Fibroblast of lung (primary cell): ENCODE measurements around the gene GCC1. TPM values are rescaled to one million over a fixed set of nuclear protein-coding genes. Genes with fewer than 3 reads are reported as not detected.

Experiments
- DNase-seq, 2 donors: peaks; one replicate each; pipeline versions ENCODE4 v3.0.0 to v3.0.0-alpha.2; 2010; ENCODE audit warnings: low read depth in 2 of 2
- H2AFZ ChIP-seq: 2 replicates; pipeline ENCODE4 v1.5.1; 2012; ENCODE audit warnings: low read length, control low read depth, inconsistent platforms
- H3K27ac ChIP-seq: 2 replicates; pipeline ENCODE4 v1.5.1; 2011; ENCODE audit warnings: low read length, control low read depth; ENCODE audit not compliant: insufficient read depth
- H3K27me3 ChIP-seq: 2 replicates; pipeline ENCODE4 v1.5.1; 2011; ENCODE audit warnings: mild to moderate bottlenecking, low read length; ENCODE audit not compliant: control insufficient read depth, insufficient read depth
- H3K36me3 ChIP-seq: 2 replicates; pipeline ENCODE4 v1.5.1; 2011; ENCODE audit warnings: low read length; ENCODE audit not compliant: control insufficient read depth, insufficient read depth
- H3K4me1 ChIP-seq: 2 replicates; pipeline ENCODE4 v1.5.1; 2011; ENCODE audit warnings: low read length; ENCODE audit not compliant: control insufficient read depth, insufficient read depth; ENCODE audit errors: extremely low read depth
- H3K4me2 ChIP-seq: 2 replicates; pipeline ENCODE4 v1.5.1; 2011; ENCODE audit warnings: low read length, control low read depth; ENCODE audit not compliant: insufficient read depth; ENCODE audit errors: extremely low read depth
- H3K4me3 ChIP-seq, 4 experiments: fragments of 200-600 bp in 1 of 4; sonication (generic) in 1 of 4; replicated peaks in 1 of 4; 2 replicates each; pipeline ENCODE4 v1.5.1; 2011 to 2016; ENCODE audit warnings: low read length in 4 of 4, low read depth in 3 of 4, mild to moderate bottlenecking in 3 of 4, control low read depth in 2 of 4, inconsistent platforms in 1 of 4, mixed read lengths in 1 of 4; ENCODE audit not compliant: insufficient read depth in 1 of 4; ENCODE audit errors: control extremely low read depth in 1 of 4
- H3K79me2 ChIP-seq: 2 replicates; pipeline ENCODE4 v1.5.1; 2012; ENCODE audit warnings: mild to moderate bottlenecking, low read length, inconsistent platforms; ENCODE audit not compliant: control insufficient read depth, insufficient read depth
- H3K9ac ChIP-seq: 2 replicates; pipeline ENCODE4 v1.5.1; 2011; ENCODE audit warnings: mild to moderate bottlenecking, low read length, control low read depth; ENCODE audit not compliant: insufficient read depth
- H3K9me3 ChIP-seq: 2 replicates; pipeline ENCODE4 v1.5.1; 2012; ENCODE audit warnings: low read depth, low read length; ENCODE audit not compliant: control insufficient read depth, insufficient read depth
- H4K20me1 ChIP-seq: 2 replicates; pipeline ENCODE4 v1.5.1; 2011; ENCODE audit warnings: low read length; ENCODE audit not compliant: control insufficient read depth, insufficient read depth; ENCODE audit errors: extremely low read depth
- EZH2 ChIP-seq: IDR thresholded peaks from 2 replicates; pipeline ENCODE4 v1.5.1; 2012; ENCODE audit warnings: low read length, control low read depth, mild to moderate bottlenecking; ENCODE audit errors: missing control alignments
- polyA plus RNA-seq, 2 donors: library from polyadenylated mRNA; depleted of rRNA in 1 of 2; stranded (reverse) in 1 of 2; unstranded in 1 of 2; fragments of >200 nt; gene quantifications; 2 replicates each; pipeline ENCODE4 v1.2.1, GENCODE V29; 2011 to 2012; ENCODE audit warnings: missing spikeins in 1 of 2
- total RNA-seq: library from RNA; depleted of rRNA; stranded (reverse); fragments of >200 nt; gene quantifications from 2 replicates; pipeline ENCODE4 v1.2.1, GENCODE V29; 2014
- TF ChIP-seq, protein P1 (sequence below), 2 donors: IDR thresholded peaks in 1 of 2; conservative IDR thresholded peaks in 1 of 2; 1 replicate in 1 of 2; 2 replicates in 1 of 2; pipeline ENCODE4 v1.5.1; 2011 to 2012; ENCODE audit warnings: low read length in 2 of 2, control low read depth in 1 of 2, inconsistent platforms in 1 of 2, low read depth in 1 of 2, mild to moderate bottlenecking in 1 of 2

The GCC1 gene
- total and polyA plus RNA-seq, 2 donors (not counting 1 experiment from before 2014, with no cell fraction given): 8.0 to 38.8 TPM

DNA sequence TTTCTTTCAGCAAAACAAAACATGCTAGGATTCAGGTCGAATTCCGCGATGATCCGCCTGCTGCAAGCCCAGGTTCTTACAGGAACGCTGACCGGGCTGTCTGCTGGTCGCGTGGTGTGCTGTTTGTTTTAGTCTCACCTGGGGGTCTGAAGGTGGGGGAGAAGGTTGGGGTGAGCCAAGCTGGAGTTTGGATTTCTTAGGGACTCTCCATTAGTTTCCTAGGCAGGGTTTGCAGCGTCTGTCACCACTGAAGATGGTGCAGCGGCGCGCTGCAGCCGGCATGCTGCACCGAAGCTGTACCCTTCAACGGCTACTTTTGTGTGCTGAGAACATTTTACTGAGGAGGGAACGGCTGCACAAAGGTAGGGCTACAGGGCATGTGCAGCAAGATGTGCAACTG is 48.7 kb downstream of the GCC1 start:
- no peaks in the 10 kb centered on the region for H3K9me3 ChIP-seq
- no peak overlapping the region for H3K27ac ChIP-seq
- TF ChIP-seq EZH2: no peak
- TF ChIP-seq, protein P1, sequence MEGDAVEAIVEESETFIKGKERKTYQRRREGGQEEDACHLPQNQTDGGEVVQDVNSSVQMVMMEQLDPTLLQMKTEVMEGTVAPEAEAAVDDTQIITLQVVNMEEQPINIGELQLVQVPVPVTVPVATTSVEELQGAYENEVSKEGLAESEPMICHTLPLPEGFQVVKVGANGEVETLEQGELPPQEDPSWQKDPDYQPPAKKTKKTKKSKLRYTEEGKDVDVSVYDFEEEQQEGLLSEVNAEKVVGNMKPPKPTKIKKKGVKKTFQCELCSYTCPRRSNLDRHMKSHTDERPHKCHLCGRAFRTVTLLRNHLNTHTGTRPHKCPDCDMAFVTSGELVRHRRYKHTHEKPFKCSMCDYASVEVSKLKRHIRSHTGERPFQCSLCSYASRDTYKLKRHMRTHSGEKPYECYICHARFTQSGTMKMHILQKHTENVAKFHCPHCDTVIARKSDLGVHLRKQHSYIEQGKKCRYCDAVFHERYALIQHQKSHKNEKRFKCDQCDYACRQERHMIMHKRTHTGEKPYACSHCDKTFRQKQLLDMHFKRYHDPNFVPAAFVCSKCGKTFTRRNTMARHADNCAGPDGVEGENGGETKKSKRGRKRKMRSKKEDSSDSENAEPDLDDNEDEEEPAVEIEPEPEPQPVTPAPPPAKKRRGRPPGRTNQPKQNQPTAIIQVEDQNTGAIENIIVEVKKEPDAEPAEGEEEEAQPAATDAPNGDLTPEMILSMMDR (conservative IDR thresholded peaks at IDR 0.05 in 1 of 2, IDR thresholded peaks at IDR 0.05 in 1 of 2; ENCODE audit: low read depth in 1 of 2, low read length in 2 of 2): no peak
- peak in 1 of 2 donors; percentile 8 for DNase-seq
- no peak overlapping the region for H3K9ac ChIP-seq
- H3K79me2 ChIP-seq: no peaks in the 10 kb centered on the region
- no peak overlapping the region for H2AFZ ChIP-seq
- H3K4me2 ChIP-seq: no peak overlapping the region
- H3K4me1 ChIP-seq: no peaks in the 10 kb centered on the region
- H3K36me3 ChIP-seq: no peaks in the 10 kb centered on the region
- H3K4me3 ChIP-seq: peak overlapping the region in 1 of 4 experiments; percentile 20
- H3K27me3 ChIP-seq: peaks cover 12% of the 10 kb centered on the region
- no peaks in the 10 kb centered on the region for H4K20me1 ChIP-seq

GRCh38 chr7:127536394-127536691 is 49.1 kb downstream of the GCC1 start:
- H3K36me3 ChIP-seq: no peaks in the 10 kb centered on the region
- no peaks in the 10 kb centered on the region for H3K9me3 ChIP-seq
- no peak overlapping the region for H3K9ac ChIP-seq
- no peak overlapping the region for H3K27ac ChIP-seq
- no peaks in the 10 kb centered on the region for H3K4me1 ChIP-seq
- H3K79me2 ChIP-seq: no peaks in the 10 kb centered on the region
- TF ChIP-seq EZH2: no peak
- TF ChIP-seq, protein P1 (conservative IDR thresholded peaks at IDR 0.05 in 1 of 2, IDR thresholded peaks at IDR 0.05 in 1 of 2; ENCODE audit: low read depth in 1 of 2, low read length in 2 of 2): no peak
- H2AFZ ChIP-seq: no peak overlapping the region
- no peak for DNase-seq
- H3K27me3 ChIP-seq: peaks cover 12% of the 10 kb centered on the region
- H4K20me1 ChIP-seq: no peaks in the 10 kb centered on the region
- no peak overlapping the region for H3K4me3 ChIP-seq
- H3K4me2 ChIP-seq: no peak overlapping the region

GRCh38 chr7:127535546-127536393 is 49.6 kb downstream of the GCC1 start:
- Histone ChIP-seq H3K36me3 (no peaks in the 10 kb centered on the region), H3K4me1 (no peaks in the 10 kb centered on the region), H3K4me3 (no peak overlapping the region), H2AFZ (no peak overlapping the region), H3K27me3 (peaks cover 12% of the 10 kb centered on the region), H3K9me3 (no peaks in the 10 kb centered on the region), H4K20me1 (no peaks in the 10 kb centered on the region), H3K4me2 (no peak overlapping the region), H3K79me2 (no peaks in the 10 kb centered on the region), H3K9ac (no peak overlapping the region), H3K27ac (no peak overlapping the region)
- TF ChIP-seq EZH2: no peak
- TF ChIP-seq, protein P1 (conservative IDR thresholded peaks at IDR 0.05 in 1 of 2, IDR thresholded peaks at IDR 0.05 in 1 of 2; ENCODE audit: low read depth in 1 of 2, low read length in 2 of 2): no peak
- DNase-seq: no peak
